HG03175 (cell line): ENCODE measurements around the gene NACC1.
"Not testable (repeated sequence)": the region's sequence is repeated elsewhere in the genome, so short reads cannot be mapped to it uniquely, and the experiment has no call there.

Experiments
- ATAC-seq: cut with Tn5 transposase; IDR thresholded peaks from one replicate; pipeline ENCODE4 v1.9.1; 2021; ENCODE audit warnings: mild to moderate bottlenecking, moderate library complexity; ENCODE audit not compliant: unreplicated experiment

Gene NACC1

DNA sequence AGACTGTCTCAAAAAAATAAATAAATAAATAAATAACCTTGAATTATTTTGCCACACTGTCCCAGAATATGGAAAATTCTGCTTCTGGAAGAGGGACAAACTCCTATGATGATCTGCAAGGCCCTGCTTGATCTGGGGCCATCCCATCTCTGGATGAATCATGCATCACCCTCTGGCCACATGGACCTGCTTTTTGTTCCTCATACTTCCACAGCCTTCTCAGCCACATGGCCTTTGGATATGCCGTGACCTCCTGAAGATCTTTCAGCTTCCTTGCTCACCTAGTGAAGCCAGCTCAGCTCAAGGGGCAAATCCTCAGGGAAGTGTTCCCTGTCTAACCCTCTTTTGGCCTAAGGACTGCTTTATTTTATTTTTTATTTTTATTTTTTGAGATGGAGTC, 42.5 kb downstream of the NACC1 start:
- no peak for ATAC-seq

DNA sequence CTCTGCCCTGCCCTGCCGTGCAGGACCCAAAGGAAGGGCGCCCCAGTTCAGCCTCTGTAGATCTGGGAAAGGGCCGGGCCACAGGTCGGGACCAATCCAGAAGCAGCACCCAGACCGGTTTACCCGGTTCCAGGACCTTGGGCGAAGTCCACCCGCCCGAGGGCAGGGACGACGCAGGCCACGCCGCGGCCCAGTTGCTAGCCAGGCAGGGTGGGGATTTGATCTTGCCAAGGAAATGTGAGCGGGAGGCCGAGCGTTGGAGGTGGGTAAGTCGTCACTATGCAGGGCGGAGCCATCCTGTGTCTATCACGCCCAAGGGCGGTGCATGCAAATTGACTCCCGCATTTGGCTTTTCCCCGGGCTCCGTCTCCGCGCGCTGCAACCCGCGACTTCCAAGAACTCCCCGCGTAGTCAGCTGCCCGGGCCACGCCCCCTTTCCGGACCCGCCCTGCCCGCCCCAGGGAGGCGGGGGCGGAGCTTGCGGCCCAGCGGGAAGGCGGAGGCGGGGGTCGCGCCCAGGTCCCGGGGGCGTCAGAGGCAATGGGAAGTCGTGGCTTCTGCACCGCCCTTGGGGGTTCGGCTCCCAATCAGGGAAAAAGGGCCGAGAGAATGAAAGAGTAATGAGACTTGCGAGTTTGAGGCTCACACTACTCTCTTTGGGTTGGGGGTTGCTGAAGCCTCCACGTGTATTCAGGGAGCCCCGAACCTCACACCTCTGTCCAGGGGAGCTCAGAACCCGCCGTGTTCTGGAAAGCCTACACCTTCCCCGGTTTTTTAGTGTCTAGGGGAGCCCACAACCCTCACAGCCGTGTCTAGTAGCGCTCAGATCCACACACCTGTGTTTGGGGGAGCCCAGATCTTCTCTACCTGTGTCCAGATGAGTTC, 44.9 kb downstream of the NACC1 start:
- ATAC-seq, result no peak

DNA sequence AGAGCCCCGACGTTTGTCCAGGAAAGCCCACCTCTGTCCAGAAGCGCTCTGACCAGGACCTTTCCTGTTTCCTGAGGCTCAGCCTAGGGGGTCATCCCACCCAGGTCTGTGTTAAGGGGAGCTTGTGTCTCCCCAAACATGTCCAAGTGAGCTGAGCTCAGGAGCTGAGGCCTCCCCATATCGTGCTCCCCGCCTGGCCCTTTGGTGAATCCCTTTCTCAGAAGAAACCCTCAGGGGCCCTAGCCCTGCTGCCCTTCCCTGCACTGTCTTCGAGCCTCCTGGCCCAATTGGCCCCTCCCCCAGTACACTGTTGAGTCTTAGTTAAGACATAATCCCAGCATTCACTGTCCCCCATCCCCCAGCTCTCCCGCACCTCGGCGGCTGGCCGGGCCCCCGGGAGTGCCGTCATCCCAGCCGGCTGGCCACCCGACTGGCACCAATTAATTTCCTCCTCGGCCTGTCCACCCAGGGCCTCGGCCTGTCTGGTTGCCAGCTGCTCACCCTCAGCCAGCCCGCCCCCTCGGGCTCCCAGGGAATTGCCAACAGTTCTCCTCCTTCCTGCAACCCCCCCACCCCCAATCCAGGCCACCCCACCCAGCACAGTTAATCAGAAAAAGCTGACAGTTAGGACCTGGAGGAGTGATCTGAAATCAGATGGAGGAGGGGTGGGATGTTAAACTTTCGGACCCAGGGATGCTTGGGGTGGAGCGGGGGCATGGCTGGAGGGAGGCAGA, 45.7 kb downstream of the NACC1 start:
- ATAC-seq, result no peak

DNA sequence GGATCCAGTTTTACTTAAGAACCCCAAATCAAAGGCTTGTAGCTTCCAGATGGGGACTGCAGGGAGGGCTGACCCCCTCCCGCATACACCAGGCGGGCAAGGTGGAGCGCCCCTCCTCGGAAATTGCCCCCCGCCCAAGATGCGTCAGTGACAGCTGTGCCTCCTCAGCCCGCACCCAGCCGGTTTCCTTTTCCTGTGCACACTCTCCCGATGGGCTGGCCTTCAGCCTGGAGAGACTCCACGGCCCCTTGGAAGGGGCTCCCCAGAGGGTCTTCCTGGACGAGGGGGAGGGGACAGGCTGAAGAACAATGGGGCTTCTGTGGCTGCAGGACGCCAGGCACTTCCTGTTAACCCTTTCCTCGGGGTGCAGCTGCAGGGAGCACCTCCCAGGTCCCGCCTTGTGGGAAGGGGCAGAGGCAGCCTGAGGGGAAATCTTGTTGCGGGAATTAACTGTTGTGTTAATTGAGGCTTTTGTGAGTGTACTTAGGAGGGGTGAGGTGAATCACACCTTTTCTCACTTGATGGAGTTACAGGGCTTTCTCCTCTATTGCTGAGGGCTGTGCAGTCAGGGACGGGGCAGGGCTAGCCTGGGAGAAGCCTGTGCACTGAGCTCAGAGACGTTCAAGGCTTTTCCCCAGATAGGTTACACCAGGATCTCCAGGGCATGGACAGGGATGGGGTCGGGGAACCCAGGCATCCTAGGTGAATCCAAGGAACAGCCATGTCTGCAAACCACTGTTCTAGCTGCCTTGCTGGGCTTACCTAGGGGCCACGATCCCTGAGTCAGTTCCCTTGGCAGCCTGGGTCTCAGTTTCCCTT, 46.5 kb downstream of the NACC1 start:
- no peak for ATAC-seq

DNA sequence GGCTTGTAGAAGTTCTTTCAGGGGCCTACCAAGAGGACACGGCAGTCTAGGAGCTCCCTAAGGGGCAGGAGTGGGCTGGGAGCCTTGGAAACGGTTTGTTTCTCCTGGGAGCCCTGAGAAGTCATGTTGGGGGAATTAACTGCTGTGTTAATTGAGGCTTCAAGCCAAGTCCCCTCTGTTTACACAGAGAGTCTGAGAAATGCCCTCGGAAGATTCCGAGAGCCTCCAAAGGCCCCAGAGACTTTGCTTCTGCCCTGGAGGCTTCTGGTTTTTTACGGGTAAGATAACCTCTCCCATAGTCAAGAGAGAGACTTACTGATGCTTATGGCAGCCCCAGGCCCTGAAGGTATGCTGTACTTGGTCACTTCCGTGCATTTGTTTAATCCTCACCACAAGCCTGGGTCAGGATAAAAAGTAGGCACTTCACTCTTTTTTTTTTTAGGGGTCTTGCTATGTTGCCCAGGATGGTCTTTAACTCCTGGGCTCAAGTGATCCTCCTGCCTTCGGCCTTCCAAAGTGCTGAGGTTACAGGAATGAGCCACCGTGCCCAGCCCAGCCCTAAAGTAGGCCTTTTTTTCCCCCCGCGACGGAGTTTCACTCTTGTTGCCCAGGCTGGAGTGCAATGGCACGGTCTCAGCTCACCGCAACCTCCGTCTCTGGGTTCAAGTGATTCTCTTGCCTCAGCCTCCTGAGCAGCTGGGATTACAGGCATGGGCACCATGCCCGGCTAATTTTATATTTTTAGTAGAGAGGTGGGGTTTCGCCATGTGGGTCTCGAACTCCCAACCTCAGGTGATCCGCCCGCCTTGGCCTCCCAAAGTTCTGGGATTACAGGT, 47.3 kb downstream of the NACC1 start:
- no peak for ATAC-seq

DNA sequence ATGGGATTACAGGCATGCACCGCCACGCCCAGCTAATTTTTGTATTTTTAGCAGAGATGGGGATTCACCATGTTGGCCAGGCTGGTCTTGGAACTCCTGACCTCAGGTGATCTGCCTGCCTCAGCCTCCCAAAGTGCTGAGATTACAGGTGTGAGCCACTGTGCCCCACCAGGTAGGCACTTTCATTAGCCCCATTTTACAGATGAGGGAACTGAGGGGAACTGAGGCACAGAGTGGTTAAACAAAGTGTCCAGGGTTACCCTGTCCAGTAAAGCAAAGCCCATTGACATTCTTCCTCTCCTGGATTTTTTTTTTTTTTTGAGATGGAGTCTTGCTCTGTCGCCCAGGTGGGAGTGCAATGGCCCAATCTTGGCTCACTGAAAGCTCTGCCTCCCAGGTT, 48.1 kb downstream of the NACC1 start:
- not testable (repeated sequence) for ATAC-seq

DNA sequence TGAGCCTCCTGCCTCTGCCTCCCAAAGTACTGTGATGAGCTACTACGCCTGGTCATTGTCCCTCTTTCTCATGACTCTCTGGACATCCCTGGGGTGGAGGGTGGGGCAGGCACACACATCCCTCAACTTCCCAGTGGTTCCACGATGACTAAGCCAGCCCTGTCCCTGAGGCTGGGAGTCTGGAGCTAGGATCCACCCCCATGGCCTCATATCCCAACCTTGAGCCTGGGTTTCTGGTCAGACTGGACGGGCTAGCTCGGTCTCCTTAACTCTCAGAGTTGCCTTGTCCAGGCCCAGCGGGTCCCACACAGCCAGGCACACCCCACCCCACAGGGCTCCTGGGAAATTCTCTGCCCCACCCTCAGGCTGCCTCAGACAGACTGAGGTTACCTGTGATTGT, 51.7 kb downstream of the NACC1 start:
- no peak for ATAC-seq

DNA sequence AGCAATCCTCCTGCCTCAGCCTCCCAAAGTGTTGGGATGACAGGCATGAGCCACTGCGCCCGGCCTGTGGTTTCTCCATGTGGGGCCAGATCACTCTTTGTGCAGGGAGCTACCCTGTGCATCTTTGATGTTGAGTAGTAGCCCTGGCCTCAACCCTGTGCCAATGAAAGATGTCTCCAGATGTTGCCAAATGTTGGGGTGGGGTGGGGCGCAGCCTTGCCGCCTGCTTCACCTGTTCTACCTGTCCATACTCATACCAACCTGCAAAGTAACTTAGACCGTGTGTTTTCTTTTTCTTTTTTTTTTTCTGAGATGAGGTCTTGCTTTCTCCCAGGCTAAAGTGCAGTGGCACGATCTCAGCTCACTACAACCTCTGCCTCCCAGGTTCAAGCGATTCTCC, 53.1 kb downstream of the NACC1 start:
- ATAC-seq, result no peak

DNA sequence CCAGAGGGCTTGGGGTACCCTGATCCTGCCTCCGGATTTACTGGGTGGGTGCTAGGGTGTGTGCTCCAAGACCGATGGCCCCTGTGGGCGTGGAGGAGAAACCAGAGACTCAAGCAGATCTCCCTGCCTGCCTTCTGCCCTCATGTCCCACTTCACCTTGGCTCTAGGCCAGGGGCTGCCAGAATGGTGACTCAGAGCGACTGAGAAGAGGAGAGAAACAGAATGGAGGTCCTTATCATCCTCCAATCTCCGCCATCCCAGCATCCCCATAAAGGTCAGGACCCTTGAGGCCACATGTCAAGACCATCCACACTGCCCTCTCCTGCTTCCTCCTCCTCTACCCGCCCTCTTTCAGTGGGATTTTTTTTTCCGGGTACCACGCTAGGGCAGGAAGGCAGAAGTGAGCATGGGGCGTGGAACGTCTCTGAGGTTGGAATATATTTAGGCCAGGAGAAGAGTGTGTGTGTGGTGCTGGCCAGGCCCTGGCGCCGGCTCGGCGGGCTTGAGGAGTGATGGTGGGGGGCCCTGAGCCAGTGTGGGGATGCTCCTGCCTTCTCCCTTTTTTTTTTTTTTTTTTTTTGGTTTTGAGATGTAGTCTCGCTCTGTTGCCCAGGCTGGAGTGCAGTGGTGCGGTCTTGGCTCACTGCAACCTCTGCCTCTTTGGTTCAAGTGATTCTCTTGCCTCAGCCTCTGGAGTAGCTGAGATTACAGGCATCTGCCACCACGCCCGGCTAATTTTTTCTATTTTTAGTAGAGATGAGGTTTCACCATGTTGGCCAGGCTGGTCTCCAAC, 54.5 kb downstream of the NACC1 start:
- no peak for ATAC-seq

DNA sequence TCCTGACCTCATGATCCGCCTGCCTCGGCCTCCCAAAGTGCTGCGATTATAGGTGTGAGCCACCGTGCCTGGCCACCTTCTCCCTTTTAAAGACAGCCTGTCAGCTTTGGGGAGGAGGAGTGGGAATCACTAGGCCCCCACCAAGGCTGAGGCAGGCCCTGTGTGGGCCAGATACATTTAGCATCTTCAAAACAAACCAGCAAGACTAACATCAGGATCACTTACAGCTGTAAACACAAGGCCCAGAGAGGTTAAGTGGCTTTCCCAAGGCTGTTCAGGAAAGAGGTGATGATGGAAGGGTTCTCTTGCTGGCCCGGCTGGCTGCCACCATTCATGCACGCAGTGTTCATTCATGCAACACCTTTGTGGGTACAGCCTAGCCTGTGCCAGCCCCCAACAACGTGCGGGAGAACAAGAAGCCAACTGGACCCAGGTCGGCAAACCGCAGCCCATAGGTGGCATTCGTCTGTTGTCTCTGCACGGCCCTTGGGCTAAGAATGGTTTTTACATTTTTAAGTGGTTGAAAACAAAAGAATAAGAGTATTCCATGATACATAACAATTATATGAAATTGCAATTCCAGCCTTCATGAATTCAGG, 55.2 kb downstream of the NACC1 start:
- no peak for ATAC-seq

DNA sequence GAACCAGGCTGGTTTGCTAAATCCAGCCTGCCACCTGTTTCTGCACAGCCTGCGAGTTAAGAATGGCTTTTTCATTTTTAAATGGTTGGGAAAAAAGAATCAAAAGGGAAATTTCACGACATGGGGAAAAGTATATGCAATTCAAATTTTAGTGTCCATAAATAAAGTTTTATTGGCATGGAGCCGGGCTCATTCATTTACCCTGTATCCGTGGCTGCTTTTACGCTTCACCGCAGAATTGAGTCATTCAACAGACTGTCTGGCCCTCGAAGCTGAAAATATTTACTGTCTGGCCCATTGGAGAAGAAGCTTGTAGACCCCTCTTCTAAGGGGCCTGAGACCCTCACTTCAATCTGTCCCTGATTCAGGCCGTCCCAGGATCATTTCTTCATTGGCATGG, 58.3 kb downstream of the NACC1 start:
- ATAC-seq, result no peak

DNA sequence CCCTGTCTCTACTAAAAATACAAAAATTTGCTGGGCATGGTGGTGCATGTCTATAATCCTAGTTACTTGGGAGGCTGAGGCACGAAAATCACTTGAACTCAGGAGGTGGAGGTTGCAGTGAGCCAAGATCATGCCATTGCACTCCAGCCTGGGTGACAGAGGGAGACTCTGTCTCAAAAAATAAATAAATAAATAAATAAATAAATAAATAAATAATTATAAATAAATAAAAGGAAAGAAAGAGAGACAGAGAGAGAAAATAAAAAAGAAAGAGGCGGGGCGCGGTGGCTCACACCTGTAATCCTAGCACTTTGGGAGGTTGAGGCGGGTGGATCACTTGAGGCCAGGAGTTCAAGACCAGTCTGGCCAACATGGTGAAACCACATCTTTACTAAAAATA, 59.5 kb downstream of the NACC1 start:
- not testable (repeated sequence) for ATAC-seq

DNA sequence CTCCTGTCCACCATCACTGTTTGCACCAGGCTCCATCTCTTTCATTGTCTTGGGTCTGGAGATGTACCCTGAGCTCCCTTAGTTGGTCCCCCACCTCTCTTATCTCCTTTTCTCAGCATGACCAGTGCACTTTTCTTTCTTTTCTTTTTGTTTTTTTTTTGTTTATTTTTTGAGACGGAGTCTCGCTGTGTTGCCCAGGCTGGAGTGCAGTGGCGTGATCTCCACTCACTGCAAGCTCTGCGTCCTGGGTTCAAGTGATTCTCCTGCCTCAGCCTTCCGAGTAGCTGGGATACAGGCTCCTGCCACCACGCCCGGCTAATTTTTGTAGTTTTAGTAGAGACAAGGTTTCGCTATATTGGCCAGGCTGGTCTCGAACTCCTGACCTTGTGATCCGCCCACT, 60.2 kb downstream of the NACC1 start:
- not testable (repeated sequence) for ATAC-seq

DNA sequence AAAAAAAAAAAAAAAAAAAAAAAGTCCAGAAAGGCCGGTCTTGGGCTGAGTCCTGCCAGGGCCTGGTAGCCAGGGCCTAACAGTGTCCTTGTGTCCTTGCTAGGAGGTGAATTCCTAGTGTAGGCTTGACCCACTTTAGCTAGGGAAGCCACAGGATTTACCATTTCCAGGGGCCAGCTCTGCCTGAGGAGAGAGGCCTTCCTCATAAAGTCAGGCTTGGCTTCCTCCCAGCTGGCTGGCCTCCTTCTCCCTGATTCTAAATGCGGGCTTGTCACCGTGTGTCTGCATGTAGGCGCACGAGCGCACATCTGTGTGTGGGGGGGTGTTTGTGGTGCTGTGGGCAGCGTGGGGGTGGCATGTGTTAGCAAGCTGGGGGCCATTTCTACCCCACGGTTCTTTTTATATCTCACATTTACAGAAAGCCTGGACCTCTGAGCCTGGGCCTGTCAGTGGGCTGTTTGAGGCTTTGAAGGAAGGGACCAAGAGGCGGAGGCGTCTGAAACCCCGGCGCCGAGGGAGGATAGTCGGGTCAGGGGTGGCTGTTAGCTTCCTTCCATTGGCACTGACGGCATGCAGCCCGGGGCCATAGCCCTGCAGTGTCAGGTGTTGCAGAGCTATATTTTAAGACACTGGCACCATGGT, 63.8 kb downstream of the NACC1 start:
- ATAC-seq, result no peak

DNA sequence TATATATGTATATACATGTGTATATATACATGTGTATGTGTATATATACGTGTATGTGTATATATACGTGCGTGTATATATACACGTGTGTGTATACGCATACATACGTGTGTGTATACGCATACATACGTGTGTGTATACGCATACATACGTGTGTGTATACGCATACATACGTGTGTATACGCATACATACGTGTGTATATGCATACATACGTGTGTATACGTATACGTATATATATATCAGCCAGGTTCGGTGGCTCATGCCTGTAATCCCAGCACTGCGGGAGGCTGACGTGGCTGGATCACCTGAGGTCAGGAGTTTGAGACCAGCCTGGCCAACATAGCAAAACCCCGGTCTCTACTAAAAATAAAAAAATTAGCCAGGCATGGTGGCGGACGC, 66.9 kb downstream of the NACC1 start:
- ATAC-seq, result not testable (repeated sequence)

DNA sequence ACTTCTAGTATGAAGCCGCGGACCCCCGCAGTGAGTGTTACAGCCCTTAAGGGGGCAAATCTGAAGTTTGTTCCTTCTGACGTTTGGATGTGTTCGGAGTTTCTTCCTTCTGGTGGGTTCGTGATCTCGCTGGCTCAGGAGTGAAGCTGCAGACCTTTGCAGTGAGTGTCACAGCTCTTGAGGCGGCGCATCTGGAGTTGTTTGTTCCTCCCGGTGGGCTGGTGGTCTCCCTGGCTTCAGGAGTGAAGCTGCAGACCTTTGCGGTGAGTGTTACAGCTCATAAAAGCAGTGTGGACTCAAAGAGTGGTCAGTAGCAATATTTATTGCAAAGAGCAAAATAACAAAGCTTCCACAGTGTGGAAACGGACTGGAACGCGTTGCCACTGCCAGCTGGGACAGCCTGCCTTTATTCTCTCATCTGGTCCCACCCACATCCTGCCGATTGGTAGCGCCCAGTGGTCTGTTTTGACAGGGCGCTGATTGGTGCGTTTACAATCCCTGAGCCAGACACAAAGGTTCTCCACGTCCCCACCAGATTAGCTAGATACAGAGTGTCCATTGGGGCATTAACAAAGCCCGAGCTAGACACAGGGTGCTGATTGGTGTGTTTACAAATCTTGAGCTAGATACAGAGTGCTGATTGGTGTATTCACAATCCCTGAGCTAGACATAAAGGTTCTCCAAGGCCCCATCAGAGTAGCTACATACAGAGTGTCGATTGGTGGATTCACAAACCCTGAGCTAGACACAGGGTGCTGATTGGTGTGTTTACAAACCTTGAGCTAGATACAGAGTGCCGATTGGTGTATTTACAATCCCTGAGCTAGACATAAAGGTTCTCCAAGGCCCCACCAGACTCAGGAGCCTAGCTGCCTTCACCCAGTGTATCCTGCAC, 67.9 kb downstream of the NACC1 start:
- not testable (repeated sequence) for ATAC-seq

DNA sequence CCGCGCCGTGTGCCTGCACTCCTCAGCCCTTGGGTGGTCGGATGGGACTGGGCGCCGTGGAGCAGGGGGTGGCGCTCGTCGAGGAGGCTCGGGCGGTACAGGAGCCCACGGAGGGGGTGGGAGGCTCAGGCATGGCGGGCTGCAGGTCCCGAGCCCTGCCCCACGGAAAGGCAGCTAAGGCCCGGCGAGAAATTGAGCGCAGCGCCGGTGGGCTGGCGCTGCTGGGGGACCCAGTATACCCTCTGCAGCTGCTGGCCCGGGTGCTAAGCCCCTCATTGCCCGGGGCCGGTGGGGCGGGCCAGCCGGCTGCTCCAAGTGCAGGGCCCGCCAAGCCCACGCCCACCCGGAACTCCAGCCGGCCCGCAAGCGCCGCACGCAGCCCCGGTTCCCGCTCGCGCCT, 68.6 kb downstream of the NACC1 start:
- ATAC-seq, result not testable (repeated sequence)

DNA sequence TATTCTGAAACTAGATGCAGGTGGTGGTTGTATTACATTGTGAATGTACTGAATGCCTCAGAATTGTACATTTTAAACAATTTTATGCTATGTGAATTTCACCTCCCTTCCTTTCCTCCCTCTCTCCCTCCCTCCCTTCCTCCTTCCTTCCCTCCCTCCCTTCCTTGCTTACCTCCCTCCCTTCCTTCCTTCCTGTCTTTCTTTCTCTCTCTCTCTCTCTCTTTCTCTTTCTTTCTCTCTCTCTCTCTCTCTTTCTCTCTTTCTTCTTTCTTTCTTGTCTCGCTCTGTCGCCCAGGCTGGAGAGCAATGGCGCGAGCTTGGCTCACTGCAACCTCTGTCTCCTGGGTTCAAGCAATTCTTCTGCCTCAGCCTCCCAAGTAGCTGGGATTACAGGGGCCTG, 69.4 kb downstream of the NACC1 start:
- ATAC-seq, result no peak
